ENCODE measurements around the gene ZNF487.

Gene ZNF487

GRCh38 chr10:43401627-43402026, 35.3 kb upstream of the ZNF487 start:
- Histone ChIP-seq H3K4me3 (peak overlapping the region; percentile 38; the same call in 1 of the 2 replicates), H3K9me3 (ENCODE audit: low read depth, low read length) (no peaks in the 10 kb centered on the region), H3K36me3 (ENCODE audit: insufficient read depth, low read length) (peaks cover 14% of the 10 kb centered on the region), H3K27ac (peak overlapping the region; percentile 62), H3K9ac (ENCODE audit: insufficient read length) (no peak overlapping the region)
- TF ChIP-seq FOXP2 (optimal IDR thresholded peaks at IDR 0.05; ENCODE audit: control extremely low read depth, extremely low read length, insufficient read depth) = no peak
- no peak for TF ChIP-seq POLR2AphosphoS5 (IDR thresholded peaks at IDR 0.05; ENCODE audit: borderline replicate concordance, low read depth, low read length)
- no peak for TF ChIP-seq EZH2 (IDR thresholded peaks at IDR 0.05)
- no peak for DNase-seq (ENCODE audit: low read depth, low spot score)

- DNase-seq (ENCODE audit: low read depth, low spot score) = no peak
- Histone ChIP-seq H3K9me3 (ENCODE audit: low read depth, low read length) (no peaks in the 10 kb centered on the region), H3K9ac (ENCODE audit: insufficient read length) (no peak overlapping the region), H3K27ac (peak overlapping the region; percentile 62; the same call in 1 of the 2 replicates), H3K36me3 (ENCODE audit: insufficient read depth, low read length) (peaks cover 14% of the 10 kb centered on the region), H3K4me3 (peak overlapping the region; percentile 22; the same call in 1 of the 2 replicates)
- no peak for TF ChIP-seq FOXP2 (optimal IDR thresholded peaks at IDR 0.05; ENCODE audit: control extremely low read depth, extremely low read length, insufficient read depth)
- no peak for TF ChIP-seq POLR2AphosphoS5 (IDR thresholded peaks at IDR 0.05; ENCODE audit: borderline replicate concordance, low read depth, low read length)
- TF ChIP-seq EZH2 (IDR thresholded peaks at IDR 0.05) = no peak
Measured at GRCh38 chr10:43402176-43402575, 34.7 kb upstream of the ZNF487 start.

GRCh38 chr10:43402880-43403452, 33.9 kb upstream of the ZNF487 start:
- H3K9me3 ChIP-seq (ENCODE audit: low read depth, low read length) = no peaks in the 10 kb centered on the region
- H3K36me3 ChIP-seq (ENCODE audit: insufficient read depth, low read length) = peaks cover 14% of the 10 kb centered on the region
- peak overlapping the region; percentile 22; the same call in 1 of the 2 replicates for H3K4me3 ChIP-seq
- TF ChIP-seq POLR2AphosphoS5 (IDR thresholded peaks at IDR 0.05; ENCODE audit: borderline replicate concordance, low read depth, low read length) (no peak), EZH2 (IDR thresholded peaks at IDR 0.05) (no peak), FOXP2 (optimal IDR thresholded peaks at IDR 0.05; ENCODE audit: control extremely low read depth, extremely low read length, insufficient read depth) (no peak)
- no peak overlapping the region for H3K9ac ChIP-seq (ENCODE audit: insufficient read length)
- no peak overlapping the region for H3K27ac ChIP-seq
- DNase-seq (ENCODE audit: low read depth, low spot score) = no peak

GRCh38 chr10:43403911-43404703, 32.8 kb upstream of the ZNF487 start:
- no peak overlapping the region for H3K27ac ChIP-seq
- no peak for TF ChIP-seq EZH2 (IDR thresholded peaks at IDR 0.05)
- no peak for TF ChIP-seq POLR2AphosphoS5 (IDR thresholded peaks at IDR 0.05; ENCODE audit: borderline replicate concordance, low read depth, low read length)
- no peak for TF ChIP-seq FOXP2 (optimal IDR thresholded peaks at IDR 0.05; ENCODE audit: control extremely low read depth, extremely low read length, insufficient read depth)
- H3K4me3 ChIP-seq = no peak overlapping the region
- DNase-seq (ENCODE audit: low read depth, low spot score) = no peak
- no peak overlapping the region for H3K9ac ChIP-seq (ENCODE audit: insufficient read length)
- peaks cover 14% of the 10 kb centered on the region for H3K36me3 ChIP-seq (ENCODE audit: insufficient read depth, low read length)
- H3K9me3 ChIP-seq (ENCODE audit: low read depth, low read length) = no peaks in the 10 kb centered on the region

GRCh38 chr10:43404704-43405084, 32.2 kb upstream of the ZNF487 start:
- no peak for DNase-seq (ENCODE audit: low read depth, low spot score)
- Histone ChIP-seq H3K9ac (ENCODE audit: insufficient read length) (no peak overlapping the region), H3K36me3 (ENCODE audit: insufficient read depth, low read length) (peaks cover 10% of the 10 kb centered on the region)

GRCh38 chr10:43407148-43407575, 29.7 kb upstream of the ZNF487 start:
- peak overlapping the region; percentile 97 for H3K27ac ChIP-seq
- H3K9me3 ChIP-seq (ENCODE audit: low read depth, low read length) = no peaks in the 10 kb centered on the region
- no peak for TF ChIP-seq POLR2AphosphoS5 (IDR thresholded peaks at IDR 0.05; ENCODE audit: borderline replicate concordance, low read depth, low read length)
- no peak for TF ChIP-seq FOXP2 (optimal IDR thresholded peaks at IDR 0.05; ENCODE audit: control extremely low read depth, extremely low read length, insufficient read depth)
- TF ChIP-seq EZH2 (IDR thresholded peaks at IDR 0.05) = no peak
- peak overlapping the region; percentile 94 for H3K9ac ChIP-seq (ENCODE audit: insufficient read length)
- H3K4me3 ChIP-seq = peak overlapping the region; percentile 86
- DNase-seq (ENCODE audit: low read depth, low spot score) = no peak
- H3K36me3 ChIP-seq (ENCODE audit: insufficient read depth, low read length) = peaks cover 7% of the 10 kb centered on the region

More at GRCh38 chr10:43404704-43405084, 32.2 kb upstream of the ZNF487 start:
- TF ChIP-seq POLR2AphosphoS5 (IDR thresholded peaks at IDR 0.05; ENCODE audit: borderline replicate concordance, low read depth, low read length) (no peak), EZH2 (IDR thresholded peaks at IDR 0.05) (no peak), FOXP2 (optimal IDR thresholded peaks at IDR 0.05; ENCODE audit: control extremely low read depth, extremely low read length, insufficient read depth) (no peak)
- Histone ChIP-seq H3K4me3 (no peak overlapping the region; the same call in 1 of the 2 replicates), H3K9me3 (ENCODE audit: low read depth, low read length) (no peaks in the 10 kb centered on the region), H3K27ac (no peak overlapping the region)

GRCh38 chr10:43407576-43408330, 29.2 kb upstream of the ZNF487 start:
- TF ChIP-seq EZH2 (IDR thresholded peaks at IDR 0.05) = no peak
- TF ChIP-seq POLR2AphosphoS5 (IDR thresholded peaks at IDR 0.05; ENCODE audit: borderline replicate concordance, low read depth, low read length) = peak; percentile 85
- TF ChIP-seq FOXP2 (optimal IDR thresholded peaks at IDR 0.05; ENCODE audit: control extremely low read depth, extremely low read length, insufficient read depth) = no peak
- Histone ChIP-seq H3K4me3 (peak overlapping the region; percentile 86), H3K36me3 (ENCODE audit: insufficient read depth, low read length) (peaks cover 7% of the 10 kb centered on the region), H3K9me3 (ENCODE audit: low read depth, low read length) (no peaks in the 10 kb centered on the region), H3K9ac (ENCODE audit: insufficient read length) (peak overlapping the region; percentile 94), H3K27ac (peak overlapping the region; percentile 97)
- DNase-seq (ENCODE audit: low read depth, low spot score) = no peak

- TF ChIP-seq POLR2AphosphoS5 (IDR thresholded peaks at IDR 0.05; ENCODE audit: borderline replicate concordance, low read depth, low read length) (no peak), EZH2 (IDR thresholded peaks at IDR 0.05) (no peak), FOXP2 (optimal IDR thresholded peaks at IDR 0.05; ENCODE audit: control extremely low read depth, extremely low read length, insufficient read depth) (no peak)
Measured at GRCh38 chr10:43408331-43408709, 28.6 kb upstream of the ZNF487 start.

More at GRCh38 chr10:43408331-43408709, 28.6 kb upstream of the ZNF487 start:
- peak overlapping the region; percentile 97 for H3K27ac ChIP-seq
- DNase-seq (ENCODE audit: low read depth, low spot score) = no peak
- peak overlapping the region; percentile 94 for H3K9ac ChIP-seq (ENCODE audit: insufficient read length)
- peaks cover 5% of the 10 kb centered on the region for H3K36me3 ChIP-seq (ENCODE audit: insufficient read depth, low read length)
- no peaks in the 10 kb centered on the region for H3K9me3 ChIP-seq (ENCODE audit: low read depth, low read length)
- H3K4me3 ChIP-seq = peak overlapping the region; percentile 86
